Measurements from ENCODE around the gene SLIT3.

GRCh38 chr5:168685566-168685965 is 615.4 kb downstream of the SLIT3 start:
- TF ChIP-seq CTCF (IDR thresholded peaks at IDR 0.05) (no peak), POLR2A (IDR thresholded peaks at IDR 0.05) (no peak)

Measured in right lobe of liver (tissue), 4 donors.